Sigmoid colon (tissue), 7 donors: Measurements from ENCODE around the gene LYPD8. TPM values are rescaled to one million over a fixed set of nuclear protein-coding genes. Genes with fewer than 3 reads are reported as not detected.
"Not testable (repeated sequence)": the region's sequence is repeated elsewhere in the genome, so short reads cannot be mapped to it uniquely, and the experiment has no call there.

ENCODE experiments used
- DNase-seq: peaks from one replicate; pipeline ENCODE4 v3.0.0-alpha.2; 2019
- H3K27ac ChIP-seq, 4 donors: fragments of 200-600 bp; sonication (generic); one replicate each; pipeline ENCODE4 v1.5.1; 2016 to 2019; ENCODE audit warnings: mild to moderate bottlenecking in 1 of 4
- H3K27me3 ChIP-seq, 3 donors: fragments of 200-600 bp; sonication (generic); one replicate each; pipeline ENCODE4 v1.5.1; 2019; ENCODE audit warnings: mild to moderate bottlenecking in 1 of 3
- H3K36me3 ChIP-seq, 4 donors: fragments of 200-600 bp; sonication (generic); one replicate each; pipeline ENCODE4 v1.5.1; 2016 to 2019
- H3K4me1 ChIP-seq, 4 donors: fragments of 200-600 bp; sonication (generic); one replicate each; pipeline ENCODE4 v1.5.1; 2017 to 2019
- H3K4me3 ChIP-seq, 4 donors: fragments of 200-600 bp; sonication (generic); one replicate each; pipeline ENCODE4 v1.5.1; 2017 to 2019; ENCODE audit warnings: mild to moderate bottlenecking in 2 of 4, moderate library complexity in 1 of 4
- H3K9me3 ChIP-seq, 4 donors: fragments of 200-600 bp in 3 of 4; sonication (generic) in 3 of 4; one replicate each; pipeline versions ENCODE4 v1.5.1 to v1.6.1; 2013 to 2019
- EP300 ChIP-seq, 4 donors: sonication (generic); formaldehyde crosslinking; IDR thresholded peaks; one replicate each; pipeline ENCODE4 v1.6.1; 2017; ENCODE audit warnings: antibody characterized with exemption in 4 of 4
- POLR2A ChIP-seq, 2 donors: fragments of 450-650 bp; IDR thresholded peaks; one replicate each; pipeline ENCODE4 v1.6.1; 2016; ENCODE audit warnings: antibody characterized with exemption in 2 of 2, mild to moderate bottlenecking in 2 of 2, moderate library complexity in 2 of 2
- POLR2AphosphoS5 ChIP-seq, 4 donors: sonication (generic); formaldehyde crosslinking; IDR thresholded peaks; one replicate each; pipeline ENCODE4 v1.6.1; 2017; ENCODE audit warnings: antibody characterized with exemption in 4 of 4
- WGBS, 2 donors: extraction: QIAGEN DNeasy Blood & Tissue Kit; methylation state at CpG; one replicate each; pipeline ENCODE4 v1.1.7; 2013; 5-methylcytosine and 5-hydroxymethylcytosine counted together
- intact Hi-C: fragments of 100-400 bp; cut with DNase I; formaldehyde crosslinking; loops from one replicate; pipeline ENCODE4 v1.15.1; 2023
- polyA plus RNA-seq, 3 donors: library from polyadenylated mRNA; stranded (reverse); fragments of 200-250 nt; gene quantifications; one replicate each; pipeline ENCODE4 v1.2.3, GENCODE V29; 2013
- total RNA-seq, 4 donors: library from RNA; depleted of rRNA; stranded (reverse); fragments of >200 nt; gene quantifications; one replicate each; pipeline ENCODE4 v1.1.0, GENCODE V29; 2016
- TF ChIP-seq, protein P1 (sequence below), 4 experiments: fragments of 450-650 bp in 3 of 4; fragments of 200-600 bp in 1 of 4; IDR thresholded peaks; one replicate each; pipeline ENCODE4 v1.5.1; 2016 to 2019; ENCODE audit warnings: antibody characterized with exemption in 4 of 4, mild to moderate bottlenecking in 3 of 4, moderate library complexity in 2 of 4
- donor health status: healthy with polysubstance abuse.
- donor health status: Bipolar disorder and iron deficiency.
- donor health status: healthy.

The LYPD8 gene
- total and polyA plus RNA-seq, 7 donors = 0.36 to 237 (median 111) TPM; not detected in 2

DNA sequence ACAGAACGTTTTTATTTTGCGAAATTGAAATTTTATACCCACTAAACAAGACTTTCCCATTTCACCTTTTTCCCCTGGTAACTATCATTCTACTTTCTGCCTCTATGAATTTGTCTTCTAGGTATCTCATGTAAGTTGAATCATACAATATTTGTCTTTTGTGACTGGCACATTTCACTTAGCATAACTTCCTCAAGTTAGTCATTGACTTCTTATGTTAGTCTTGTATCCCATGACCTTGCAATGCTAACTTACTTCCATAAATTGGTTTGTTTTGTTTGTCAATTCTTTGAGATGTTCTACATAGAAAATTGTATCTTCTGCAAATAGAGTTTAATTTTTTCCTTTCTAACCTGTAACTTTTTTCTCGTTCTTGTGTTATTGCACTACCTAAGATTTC lies 43.2 kb upstream of the LYPD8 start:
- no peak overlapping the region for H3K4me3 ChIP-seq
- H3K27ac ChIP-seq = no peak overlapping the region
- peaks cover 0 to 5% (median 0%) of the 10 kb centered on the region in 3 donors for H3K27me3 ChIP-seq
- H3K4me1 ChIP-seq = no peaks in the 10 kb centered on the region
- H3K9me3 ChIP-seq = peaks cover 0 to 2% (median under 1%) of the 10 kb centered on the region in 4 donors
- WGBS, 2 donors = 83 to 88% methylated on average over 3 of the region's 3 CpGs
- intact Hi-C loops = no loop called here
- H3K36me3 ChIP-seq = no peaks in the 10 kb centered on the region
- DNase-seq = no peak
- TF ChIP-seq POLR2A (IDR thresholded peaks at IDR 0.05) (no peak), POLR2AphosphoS5 (IDR thresholded peaks at IDR 0.05) (no peak), EP300 (IDR thresholded peaks at IDR 0.05) (no peak)
- TF ChIP-seq, protein P1, sequence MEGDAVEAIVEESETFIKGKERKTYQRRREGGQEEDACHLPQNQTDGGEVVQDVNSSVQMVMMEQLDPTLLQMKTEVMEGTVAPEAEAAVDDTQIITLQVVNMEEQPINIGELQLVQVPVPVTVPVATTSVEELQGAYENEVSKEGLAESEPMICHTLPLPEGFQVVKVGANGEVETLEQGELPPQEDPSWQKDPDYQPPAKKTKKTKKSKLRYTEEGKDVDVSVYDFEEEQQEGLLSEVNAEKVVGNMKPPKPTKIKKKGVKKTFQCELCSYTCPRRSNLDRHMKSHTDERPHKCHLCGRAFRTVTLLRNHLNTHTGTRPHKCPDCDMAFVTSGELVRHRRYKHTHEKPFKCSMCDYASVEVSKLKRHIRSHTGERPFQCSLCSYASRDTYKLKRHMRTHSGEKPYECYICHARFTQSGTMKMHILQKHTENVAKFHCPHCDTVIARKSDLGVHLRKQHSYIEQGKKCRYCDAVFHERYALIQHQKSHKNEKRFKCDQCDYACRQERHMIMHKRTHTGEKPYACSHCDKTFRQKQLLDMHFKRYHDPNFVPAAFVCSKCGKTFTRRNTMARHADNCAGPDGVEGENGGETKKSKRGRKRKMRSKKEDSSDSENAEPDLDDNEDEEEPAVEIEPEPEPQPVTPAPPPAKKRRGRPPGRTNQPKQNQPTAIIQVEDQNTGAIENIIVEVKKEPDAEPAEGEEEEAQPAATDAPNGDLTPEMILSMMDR (IDR thresholded peaks at IDR 0.05) = no peak

DNA sequence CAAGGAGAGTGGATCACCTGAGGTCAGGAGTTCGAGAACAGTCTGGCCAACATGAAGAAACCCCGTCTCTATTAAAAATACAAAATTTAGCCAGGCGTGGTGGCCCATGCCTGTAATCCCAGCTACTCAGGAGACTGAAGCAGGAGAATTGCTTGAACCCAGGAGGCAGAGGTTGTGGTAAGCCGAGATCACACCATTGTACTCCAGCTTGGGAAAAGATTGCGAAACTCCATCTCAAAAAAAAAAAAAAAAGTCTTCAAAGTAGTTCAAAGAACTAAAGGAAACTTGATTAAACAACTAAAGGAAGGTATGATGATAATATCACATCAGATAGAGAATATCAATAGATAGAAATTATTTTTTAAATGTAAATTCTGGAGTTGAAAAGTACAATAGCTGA lies 39.1 kb upstream of the LYPD8 start:
- H3K27ac ChIP-seq, H3K4me1 ChIP-seq, H3K4me3 ChIP-seq, H3K36me3 ChIP-seq, intact Hi-C loops, H3K27me3 ChIP-seq, H3K9me3 ChIP-seq, DNase-seq: not testable (repeated sequence)
- WGBS, 2 donors = 91 to 96% methylated on average over 5 of the region's 5 CpGs

DNA sequence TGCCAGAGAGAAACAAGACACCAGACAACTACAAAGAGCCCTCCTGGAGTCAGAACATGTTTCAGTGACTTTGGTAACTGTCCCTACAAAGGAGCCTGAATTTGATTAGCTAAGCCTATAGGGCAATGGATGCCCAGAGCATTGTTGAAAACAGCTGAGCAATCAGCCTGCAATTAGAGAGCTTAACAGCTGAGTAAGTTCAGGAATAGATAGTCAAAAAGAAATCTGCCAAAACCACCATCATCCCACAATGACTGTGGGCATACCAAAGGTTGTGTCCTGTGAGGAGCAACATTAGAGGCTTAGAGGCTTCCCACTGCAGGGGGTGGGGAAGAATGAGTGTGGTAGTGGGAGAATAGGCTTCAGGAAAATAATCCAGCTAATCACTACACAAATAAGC lies 38.0 kb upstream of the LYPD8 start:
- no peak for DNase-seq
- H3K36me3 ChIP-seq = no peaks in the 10 kb centered on the region
- H3K9me3 ChIP-seq = peaks cover 0 to 2% (median under 1%) of the 10 kb centered on the region in 4 donors
- no peak overlapping the region for H3K4me3 ChIP-seq
- H3K4me1 ChIP-seq = no peaks in the 10 kb centered on the region
- no peaks in the 10 kb centered on the region for H3K27me3 ChIP-seq
- intact Hi-C loops = no loop called here
- no peak overlapping the region for H3K27ac ChIP-seq
- TF ChIP-seq, protein P1 (IDR thresholded peaks at IDR 0.05) = no peak
- no peak for TF ChIP-seq EP300 (IDR thresholded peaks at IDR 0.05)
- TF ChIP-seq POLR2A (IDR thresholded peaks at IDR 0.05) = no peak
- TF ChIP-seq POLR2AphosphoS5 (IDR thresholded peaks at IDR 0.05) = no peak

DNA sequence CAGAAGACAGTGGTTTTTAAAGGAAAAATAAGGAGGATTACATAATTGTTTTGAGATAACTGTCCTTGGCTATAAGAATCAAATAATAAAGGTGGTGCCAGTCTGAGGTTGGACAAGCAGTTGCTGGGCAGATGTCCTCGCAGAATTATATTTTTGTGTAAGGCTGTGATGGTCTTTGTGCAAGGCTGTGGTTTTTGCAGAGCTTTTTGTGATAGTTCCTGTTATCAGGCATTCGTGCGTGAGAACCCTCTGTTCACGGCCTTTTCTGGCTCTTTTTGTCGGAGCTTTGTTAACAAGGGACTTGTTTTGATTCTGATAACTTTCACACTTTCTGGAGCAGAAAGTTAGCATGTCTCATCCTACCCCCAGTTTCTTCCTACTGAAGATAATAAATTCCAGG lies 36.8 kb upstream of the LYPD8 start:
- Histone ChIP-seq H3K27me3 (no peaks in the 10 kb centered on the region), H3K27ac (no peak overlapping the region), H3K9me3 (peaks cover 0 to 2% (median under 1%) of the 10 kb centered on the region in 4 donors), H3K4me1 (no peaks in the 10 kb centered on the region), H3K4me3 (no peak overlapping the region), H3K36me3 (no peaks in the 10 kb centered on the region)
- TF ChIP-seq, protein P1 (IDR thresholded peaks at IDR 0.05) = no peak
- TF ChIP-seq POLR2A (IDR thresholded peaks at IDR 0.05) = no peak
- no peak for TF ChIP-seq POLR2AphosphoS5 (IDR thresholded peaks at IDR 0.05)
- no peak for TF ChIP-seq EP300 (IDR thresholded peaks at IDR 0.05)
- DNase-seq = no peak
- WGBS, 2 donors = 72 to 92% methylated on average over 5 of the region's 5 CpGs
- intact Hi-C loops = no loop called here

DNA sequence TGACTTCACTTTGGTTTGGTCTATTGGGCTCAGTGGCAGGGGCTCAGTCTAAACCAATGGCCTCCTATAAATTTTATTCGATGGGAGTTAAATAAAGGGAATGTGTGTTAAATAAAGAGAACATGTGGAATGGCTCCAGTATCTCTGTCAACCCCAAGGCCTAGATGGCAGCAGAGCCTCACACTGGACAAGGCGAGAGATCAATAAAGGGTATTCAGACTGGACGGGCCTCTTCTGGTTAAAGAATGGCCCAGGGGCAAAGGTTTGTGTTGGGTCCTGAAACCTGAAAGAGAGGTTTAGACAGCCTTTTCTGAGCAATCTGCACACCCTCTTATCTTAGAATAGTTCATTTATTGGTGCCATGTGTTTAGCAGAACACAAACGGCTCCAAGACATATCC lies 35.5 kb upstream of the LYPD8 start:
- H3K36me3 ChIP-seq = no peaks in the 10 kb centered on the region
- no peaks in the 10 kb centered on the region for H3K27me3 ChIP-seq
- H3K4me1 ChIP-seq = no peaks in the 10 kb centered on the region
- no peak overlapping the region for H3K4me3 ChIP-seq
- intact Hi-C loops = no loop called here
- DNase-seq = no peak
- 68 to 85% methylated on average over 4 of the region's 4 CpGs for WGBS, 2 donors
- H3K9me3 ChIP-seq = peaks cover 0 to 2% (median under 1%) of the 10 kb centered on the region in 4 donors
- TF ChIP-seq POLR2A (IDR thresholded peaks at IDR 0.05) (no peak), POLR2AphosphoS5 (IDR thresholded peaks at IDR 0.05) (no peak), EP300 (IDR thresholded peaks at IDR 0.05) (no peak)
- TF ChIP-seq, protein P1 (IDR thresholded peaks at IDR 0.05) = no peak
- no peak overlapping the region for H3K27ac ChIP-seq
